AG04450 (cell line): ENCODE measurements around the gene C3orf70. TPM values are rescaled to one million over a fixed set of nuclear protein-coding genes. Genes with fewer than 3 reads are reported as not detected.

Source experiments
- CTCF ChIA-PET: fragments of 300-600, 350-600 bp; formaldehyde crosslinking; extraction: SDS; loops from one replicate; lab custom pipeline; 2022; ENCODE audit warnings: antibody characterized with exemption, inconsistent platforms; lab: Charles Lee
- POLR2A ChIA-PET: fragments of 350-600 bp; formaldehyde crosslinking; extraction: SDS; loops from one replicate; lab custom pipeline; 2021; ENCODE audit warnings: antibody characterized with exemption, inconsistent platforms; lab: Yijun Ruan, JAX
- DNase-seq: peaks from one replicate; pipeline ENCODE4 v3.0.0-alpha.2; 2011; ENCODE audit warnings: low read depth, low spot score
- H3K27ac ChIP-seq: one replicate; pipeline ENCODE4 v1.5.1; 2012; ENCODE audit warnings: low read depth, low read length, control low read depth
- H3K27me3 ChIP-seq: one replicate; pipeline ENCODE4 v1.6.0; 2012; ENCODE audit warnings: low read length; ENCODE audit not compliant: control insufficient read depth, insufficient read depth
- H3K4me3 ChIP-seq: 2 replicates; pipeline ENCODE4 v1.5.1; 2011; ENCODE audit warnings: mild to moderate bottlenecking, low read depth, low read length, control low read depth
- H3K9me3 ChIP-seq: 2 replicates; pipeline ENCODE4 v1.5.1; 2012; ENCODE audit warnings: low read length; ENCODE audit not compliant: control insufficient read depth, insufficient read depth
- CTCF ChIP-seq: IDR thresholded peaks from 2 replicates; pipeline ENCODE4 v1.5.1; 2011; ENCODE audit warnings: low read depth, low read length, control low read depth, inconsistent platforms
- polyA plus RNA-seq: library from polyadenylated mRNA; depleted of rRNA; stranded (reverse); fragments of >200 nt; gene quantifications from 2 replicates; pipeline ENCODE4 v1.2.3, GENCODE V29; 2011

C3orf70 gene
- polyA plus RNA-seq, 1 experiment = 0.89 TPM

GRCh38 chr3:185059766-185060165 is 93.1 kb downstream of the C3orf70 start:
- CTCF ChIA-PET = no interaction called here
- H3K4me3 ChIP-seq = no peak overlapping the region
- POLR2A ChIA-PET = no interaction called here
- no peak for TF ChIP-seq CTCF
- peaks cover 6% of the 10 kb centered on the region for H3K9me3 ChIP-seq
- no peak overlapping the region for H3K27ac ChIP-seq
- no peak for DNase-seq
- H3K27me3 ChIP-seq = no peaks in the 10 kb centered on the region

- CTCF ChIA-PET = no interaction called here
- no peak for DNase-seq
- Histone ChIP-seq H3K4me3 (no peak overlapping the region), H3K9me3 (peaks cover 6% of the 10 kb centered on the region), H3K27ac (no peak overlapping the region), H3K27me3 (no peaks in the 10 kb centered on the region)
- TF ChIP-seq CTCF = no peak
- POLR2A ChIA-PET = interaction anchor here (0.6 kb wide), 1 partner anchor 241 kb away, joined by 5 read pairs; no protein-coding TSS in a partner anchor
Measured at GRCh38 chr3:185058796-185059195, 94.1 kb downstream of the C3orf70 start.

- TF ChIP-seq CTCF = no peak
- ChIA-PET CTCF (no interaction called here), POLR2A (no interaction called here)
- Histone ChIP-seq H3K27me3 (no peaks in the 10 kb centered on the region), H3K27ac (no peak overlapping the region), H3K4me3 (no peak overlapping the region), H3K9me3 (peaks cover 6% of the 10 kb centered on the region)
- DNase-seq = no peak
Measured at GRCh38 chr3:185057829-185058228, 95.0 kb downstream of the C3orf70 start.

- H3K9me3 ChIP-seq = peaks cover 6% of the 10 kb centered on the region
- no peak overlapping the region for H3K27ac ChIP-seq
- no peaks in the 10 kb centered on the region for H3K27me3 ChIP-seq
- no peak for DNase-seq
- ChIA-PET CTCF (no interaction called here), POLR2A (no interaction called here)
- H3K4me3 ChIP-seq = no peak overlapping the region
- no peak for TF ChIP-seq CTCF
Measured at GRCh38 chr3:185056908-185057307, 96.0 kb downstream of the C3orf70 start.

- CTCF ChIA-PET = no interaction called here
Measured at GRCh38 chr3:185052631-185053030, 100.2 kb downstream of the C3orf70 start.

More at GRCh38 chr3:185052631-185053030, 100.2 kb downstream of the C3orf70 start:
- POLR2A ChIA-PET = no interaction called here
- H3K4me3 ChIP-seq = no peak overlapping the region
- TF ChIP-seq CTCF = no peak
- DNase-seq = no peak
- H3K27me3 ChIP-seq = no peaks in the 10 kb centered on the region
- no peak overlapping the region for H3K27ac ChIP-seq
- H3K9me3 ChIP-seq = peaks cover 3% of the 10 kb centered on the region; the same call in 1 of the 2 replicates
